Testis (tissue), 3 donors: ENCODE data around the gene INSR. TPM values are rescaled to one million over a fixed set of nuclear protein-coding genes. Genes with fewer than 3 reads are reported as not detected.

ENCODE experiments used
- DNase-seq: peaks from one replicate; pipeline ENCODE4 v3.0.0-alpha.2; 2019
- H3K27ac ChIP-seq, 2 donors: fragments of 200-600 bp; sonication (generic); one replicate each; pipeline ENCODE4 v1.5.1; 2019
- H3K27me3 ChIP-seq: fragments of 200-600 bp; sonication (generic); one replicate; pipeline ENCODE4 v1.5.1; 2019
- H3K36me3 ChIP-seq: fragments of 200-600 bp; sonication (generic); one replicate; pipeline ENCODE4 v1.5.1; 2017; ENCODE audit warnings: low read depth; ENCODE audit errors: missing control alignments
- H3K4me1 ChIP-seq: fragments of 200-600 bp; sonication (generic); one replicate; pipeline ENCODE4 v1.5.1; 2019
- H3K4me3 ChIP-seq, 2 donors: fragments of 200-600 bp; sonication (generic); one replicate each; pipeline ENCODE4 v1.5.1; 2017 to 2019
- H3K9me3 ChIP-seq: fragments of 200-600 bp; sonication (generic); one replicate; pipeline ENCODE4 v1.5.1; 2017
- POLR2A ChIP-seq: fragments of 450-650 bp; IDR thresholded peaks from one replicate; pipeline ENCODE4 v1.6.1; 2017; ENCODE audit warnings: antibody characterized with exemption, mild to moderate bottlenecking, moderate library complexity
- WGBS, 2 donors: methylation state at CpG; one replicate each; pipeline ENCODE4 v1.1.5; 2018; 5-methylcytosine and 5-hydroxymethylcytosine counted together
- intact Hi-C: fragments of 100-400 bp; cut with DNase I; formaldehyde crosslinking; loops from one replicate; pipeline ENCODE4 v1.15.1; 2023; ENCODE audit warnings: low total_unique reads
- polyA plus RNA-seq: library from polyadenylated mRNA; stranded (reverse); fragments of 350-450 nt; fragmentation: Illumina TruSeq; extraction: RNeasy Lipid Tissue Mini Kit (QIAGEN cat#74804); gene quantifications from one replicate; pipeline ENCODE4 v1.2.3, GENCODE V29; 2014; ENCODE audit warnings: low read depth, low replicate concordance; ENCODE audit not compliant: insufficient read depth
- total RNA-seq, 2 donors: library from RNA; depleted of rRNA; stranded (reverse); fragments of >200 nt; gene quantifications; one replicate each; pipeline ENCODE4 v1.2.3, GENCODE V29; 2016
- TF ChIP-seq, protein P1 (sequence below), 3 experiments: fragments of 450-650 bp in 2 of 3; fragments of 200-600 bp in 1 of 3; sonication (generic) in 1 of 3; IDR thresholded peaks; one replicate each; pipeline ENCODE4 v1.5.1; 2016 to 2019; ENCODE audit warnings: antibody characterized with exemption in 3 of 3, mild to moderate bottlenecking in 2 of 3, moderate library complexity in 1 of 3

Gene INSR
- total and polyA plus RNA-seq, 3 donors from 2014 or later = 9.3 to 96.5 (median 85.1) TPM

DNA sequence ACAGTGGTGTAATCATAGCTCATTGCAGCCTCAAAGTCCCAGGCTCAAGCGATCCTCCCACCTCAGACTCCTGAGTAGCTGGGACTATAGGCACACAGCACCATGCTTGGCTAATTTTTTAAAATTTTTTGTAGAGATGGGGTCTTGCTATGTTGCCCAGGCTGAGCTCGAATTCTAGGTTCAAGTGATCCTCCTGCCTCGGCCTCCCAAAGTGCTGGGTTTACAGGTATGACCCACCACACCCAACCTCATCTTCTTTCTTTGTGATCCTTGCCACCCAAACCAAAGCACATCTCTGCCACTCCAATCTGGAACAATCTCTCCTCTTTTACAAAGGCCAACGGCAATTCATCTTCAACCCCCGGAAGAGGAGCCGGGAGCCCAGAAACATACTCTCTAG, 38.6 kb downstream of the INSR start:
- H3K27me3 ChIP-seq = no peaks in the 10 kb centered on the region
- no peaks in the 10 kb centered on the region for H3K36me3 ChIP-seq
- intact Hi-C loops = no loop called here
- WGBS, 2 donors = 85 to 90% methylated on average over 6 of the region's 6 CpGs
- TF ChIP-seq, protein P1, sequence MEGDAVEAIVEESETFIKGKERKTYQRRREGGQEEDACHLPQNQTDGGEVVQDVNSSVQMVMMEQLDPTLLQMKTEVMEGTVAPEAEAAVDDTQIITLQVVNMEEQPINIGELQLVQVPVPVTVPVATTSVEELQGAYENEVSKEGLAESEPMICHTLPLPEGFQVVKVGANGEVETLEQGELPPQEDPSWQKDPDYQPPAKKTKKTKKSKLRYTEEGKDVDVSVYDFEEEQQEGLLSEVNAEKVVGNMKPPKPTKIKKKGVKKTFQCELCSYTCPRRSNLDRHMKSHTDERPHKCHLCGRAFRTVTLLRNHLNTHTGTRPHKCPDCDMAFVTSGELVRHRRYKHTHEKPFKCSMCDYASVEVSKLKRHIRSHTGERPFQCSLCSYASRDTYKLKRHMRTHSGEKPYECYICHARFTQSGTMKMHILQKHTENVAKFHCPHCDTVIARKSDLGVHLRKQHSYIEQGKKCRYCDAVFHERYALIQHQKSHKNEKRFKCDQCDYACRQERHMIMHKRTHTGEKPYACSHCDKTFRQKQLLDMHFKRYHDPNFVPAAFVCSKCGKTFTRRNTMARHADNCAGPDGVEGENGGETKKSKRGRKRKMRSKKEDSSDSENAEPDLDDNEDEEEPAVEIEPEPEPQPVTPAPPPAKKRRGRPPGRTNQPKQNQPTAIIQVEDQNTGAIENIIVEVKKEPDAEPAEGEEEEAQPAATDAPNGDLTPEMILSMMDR (IDR thresholded peaks at IDR 0.05) = no peak
- TF ChIP-seq POLR2A = no peak
- no peak overlapping the region for H3K27ac ChIP-seq
- no peaks in the 10 kb centered on the region for H3K9me3 ChIP-seq
- H3K4me3 ChIP-seq = no peak overlapping the region
- H3K4me1 ChIP-seq = peaks cover 28% of the 10 kb centered on the region
- no peak for DNase-seq

GRCh38 chr19:7255119-7255518, 39.1 kb downstream of the INSR start:
- H3K27ac ChIP-seq = no peak overlapping the region
- intact Hi-C loops = no loop called here

GRCh38 chr19:7254590-7254989, 39.6 kb downstream of the INSR start:
- TF ChIP-seq, protein P1 (IDR thresholded peaks at IDR 0.05) = no peak
- no peak for TF ChIP-seq POLR2A
- H3K4me3 ChIP-seq = no peak overlapping the region
- H3K27ac ChIP-seq = no peak overlapping the region
- intact Hi-C loops = no loop called here
- H3K4me1 ChIP-seq = peaks cover 28% of the 10 kb centered on the region
- no peaks in the 10 kb centered on the region for H3K9me3 ChIP-seq
- no peaks in the 10 kb centered on the region for H3K27me3 ChIP-seq
- WGBS, 2 donors = 68 to 75% methylated on average over 11 of the region's 11 CpGs
- DNase-seq = no peak
- no peaks in the 10 kb centered on the region for H3K36me3 ChIP-seq

More at GRCh38 chr19:7255119-7255518, 39.1 kb downstream of the INSR start:
- Histone ChIP-seq H3K4me1 (peaks cover 28% of the 10 kb centered on the region), H3K36me3 (no peaks in the 10 kb centered on the region), H3K9me3 (no peaks in the 10 kb centered on the region), H3K4me3 (no peak overlapping the region), H3K27me3 (no peaks in the 10 kb centered on the region)
- 62 to 77% methylated on average over 8 of the region's 8 CpGs for WGBS, 2 donors
- TF ChIP-seq POLR2A = no peak
- TF ChIP-seq, protein P1 (IDR thresholded peaks at IDR 0.05) = no peak
- no peak for DNase-seq

GRCh38 chr19:7252364-7252763, 41.9 kb downstream of the INSR start:
- H3K36me3 ChIP-seq = no peaks in the 10 kb centered on the region
- intact Hi-C loops = no loop called here
- WGBS, 2 donors = 80 to 94% methylated on average over 11 of the region's 11 CpGs
- H3K4me3 ChIP-seq = no peak overlapping the region
- peaks cover 33% of the 10 kb centered on the region for H3K4me1 ChIP-seq
- no peak for TF ChIP-seq POLR2A
- TF ChIP-seq, protein P1 (IDR thresholded peaks at IDR 0.05) = no peak
- H3K27me3 ChIP-seq = no peaks in the 10 kb centered on the region
- no peak for DNase-seq
- no peaks in the 10 kb centered on the region for H3K9me3 ChIP-seq
- H3K27ac ChIP-seq = no peak overlapping the region

DNA sequence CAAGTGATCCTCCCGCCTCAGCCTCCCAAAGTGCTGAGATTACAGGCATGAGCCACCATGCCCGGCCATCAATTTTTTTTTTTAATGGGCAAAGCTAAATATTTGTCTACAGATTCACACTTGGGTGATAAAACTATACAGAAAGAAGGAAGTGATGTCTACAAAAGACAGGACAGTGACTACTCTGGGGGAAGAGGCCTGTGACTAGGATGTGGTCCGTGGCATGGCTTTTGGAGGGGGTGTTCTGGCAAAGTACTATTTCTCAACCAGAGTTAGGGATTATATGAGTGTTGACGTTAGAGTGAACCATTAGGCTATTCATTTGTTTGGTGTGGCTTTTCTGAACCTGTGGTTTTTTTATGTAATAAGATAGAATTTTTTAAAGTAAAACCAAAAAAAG, 42.7 kb downstream of the INSR start:
- H3K27me3 ChIP-seq = no peaks in the 10 kb centered on the region
- intact Hi-C loops = no loop called here
- H3K4me3 ChIP-seq = no peak overlapping the region
- peak overlapping the region in 1 of 2 donors; percentile 68 for H3K27ac ChIP-seq
- H3K36me3 ChIP-seq = no peaks in the 10 kb centered on the region
- WGBS, 2 donors = 91% methylated on average over 4 of the region's 4 CpGs
- TF ChIP-seq, protein P1 (IDR thresholded peaks at IDR 0.05) = no peak
- no peak for TF ChIP-seq POLR2A
- DNase-seq = no peak
- no peaks in the 10 kb centered on the region for H3K9me3 ChIP-seq
- H3K4me1 ChIP-seq = peaks cover 33% of the 10 kb centered on the region
